PC-9 (cell line): ENCODE data around the gene SYNE1.

ENCODE experiments used
- EZH2 ChIP-seq: fragments of 200-600 bp; sonication (generic); IDR thresholded peaks from 2 replicates; pipeline ENCODE4 v1.8.0; 2017; ENCODE audit warnings: antibody characterized with exemption, low read depth
- TF ChIP-seq, protein P1 (sequence below): fragments of 200-600 bp; sonication (generic); conservative IDR thresholded peaks from 2 replicates; pipeline ENCODE4 v1.6.1; 2017; ENCODE audit warnings: mixed run types, antibody characterized with exemption, mild to moderate bottlenecking, moderate library complexity

DNA sequence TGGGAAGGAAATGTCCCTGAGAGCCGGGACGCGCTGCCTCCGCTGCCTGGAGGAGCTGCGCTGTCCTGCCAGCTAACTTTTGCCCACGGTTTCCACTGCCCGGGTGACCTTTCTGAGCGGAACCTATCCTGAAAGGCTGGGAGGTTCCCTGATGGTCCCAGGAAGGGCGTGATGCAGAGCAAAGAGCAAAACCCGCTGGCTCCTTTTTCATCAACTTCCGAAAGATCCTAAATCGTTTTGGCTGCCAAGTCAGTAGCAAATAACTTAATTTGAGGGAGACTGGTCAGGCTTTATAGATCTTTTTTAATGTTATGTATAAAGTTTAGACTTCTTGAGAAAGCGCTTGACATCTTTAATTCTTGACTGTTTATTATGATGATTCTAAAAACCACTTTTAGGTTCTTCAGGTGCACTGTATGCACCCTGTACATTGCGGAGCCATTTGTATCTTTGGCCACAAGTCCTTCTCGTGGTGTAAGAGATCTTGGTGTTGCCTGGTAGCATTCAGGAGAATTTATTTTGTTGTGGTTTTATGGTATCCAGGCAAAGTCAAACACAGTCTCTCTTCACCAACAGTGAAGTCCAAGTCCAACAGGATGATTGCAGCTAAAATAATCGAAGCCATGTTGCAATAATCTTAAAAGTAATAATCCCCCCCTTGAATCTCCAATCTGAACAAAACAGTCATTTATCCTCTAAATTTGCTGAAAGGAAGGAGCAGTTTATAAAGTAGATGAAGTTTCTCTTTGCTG lies at the start of gene SYNE1:
- TF ChIP-seq, protein P1, sequence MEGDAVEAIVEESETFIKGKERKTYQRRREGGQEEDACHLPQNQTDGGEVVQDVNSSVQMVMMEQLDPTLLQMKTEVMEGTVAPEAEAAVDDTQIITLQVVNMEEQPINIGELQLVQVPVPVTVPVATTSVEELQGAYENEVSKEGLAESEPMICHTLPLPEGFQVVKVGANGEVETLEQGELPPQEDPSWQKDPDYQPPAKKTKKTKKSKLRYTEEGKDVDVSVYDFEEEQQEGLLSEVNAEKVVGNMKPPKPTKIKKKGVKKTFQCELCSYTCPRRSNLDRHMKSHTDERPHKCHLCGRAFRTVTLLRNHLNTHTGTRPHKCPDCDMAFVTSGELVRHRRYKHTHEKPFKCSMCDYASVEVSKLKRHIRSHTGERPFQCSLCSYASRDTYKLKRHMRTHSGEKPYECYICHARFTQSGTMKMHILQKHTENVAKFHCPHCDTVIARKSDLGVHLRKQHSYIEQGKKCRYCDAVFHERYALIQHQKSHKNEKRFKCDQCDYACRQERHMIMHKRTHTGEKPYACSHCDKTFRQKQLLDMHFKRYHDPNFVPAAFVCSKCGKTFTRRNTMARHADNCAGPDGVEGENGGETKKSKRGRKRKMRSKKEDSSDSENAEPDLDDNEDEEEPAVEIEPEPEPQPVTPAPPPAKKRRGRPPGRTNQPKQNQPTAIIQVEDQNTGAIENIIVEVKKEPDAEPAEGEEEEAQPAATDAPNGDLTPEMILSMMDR, result no peak
- TF ChIP-seq EZH2, result no peak
